GM19438 (cell line): ENCODE measurements around the gene UBA3.

Experiments used
- ATAC-seq: cut with Tn5 transposase; IDR thresholded peaks from one replicate; pipeline ENCODE4 v1.9.1; 2021; ENCODE audit warnings: low read depth; ENCODE audit not compliant: unreplicated experiment

Gene UBA3

DNA sequence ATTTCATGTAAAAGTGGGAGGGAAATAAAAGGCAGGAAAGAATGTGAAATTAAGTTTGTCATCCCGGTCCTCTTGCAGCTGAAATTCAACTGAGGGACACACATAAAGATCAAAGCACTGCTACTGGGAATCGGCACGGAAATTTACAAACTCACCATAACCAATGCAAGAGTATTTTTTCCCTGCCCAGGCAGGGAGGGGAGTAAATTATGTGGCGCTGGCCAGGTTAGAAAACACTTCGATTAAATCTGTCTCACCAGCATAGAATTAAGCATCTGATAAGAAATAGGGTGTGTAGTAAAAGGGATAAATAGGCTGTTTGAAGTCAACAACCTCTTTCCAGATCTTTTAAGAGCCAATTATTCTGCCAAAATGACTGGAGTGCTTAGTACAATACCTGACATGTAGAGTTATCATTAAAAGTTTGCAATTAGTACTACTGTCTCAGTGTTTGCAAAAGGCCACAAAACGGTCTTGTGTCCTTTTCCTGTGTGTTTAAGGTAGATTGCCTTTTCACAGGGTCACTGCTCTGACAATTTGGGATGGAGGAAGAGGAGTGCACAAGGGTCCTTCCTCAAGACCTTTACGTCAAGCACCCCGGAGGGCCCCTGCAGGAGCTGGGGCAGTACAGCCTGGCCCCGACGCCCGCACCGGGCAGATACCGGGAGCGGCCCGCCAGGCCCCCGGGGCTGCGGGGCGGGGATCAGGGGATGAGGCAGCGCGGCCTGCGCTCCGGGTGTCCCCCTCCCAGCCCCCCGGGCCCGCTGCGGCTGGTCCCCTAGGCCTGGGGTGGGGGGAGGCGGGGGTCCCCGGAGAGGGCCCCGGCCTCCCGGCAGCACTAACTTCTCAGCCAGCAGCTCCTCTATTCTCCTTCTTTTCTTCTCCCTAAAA lies 651 bp downstream of the UBA3 start:
- ATAC-seq = no peak

DNA sequence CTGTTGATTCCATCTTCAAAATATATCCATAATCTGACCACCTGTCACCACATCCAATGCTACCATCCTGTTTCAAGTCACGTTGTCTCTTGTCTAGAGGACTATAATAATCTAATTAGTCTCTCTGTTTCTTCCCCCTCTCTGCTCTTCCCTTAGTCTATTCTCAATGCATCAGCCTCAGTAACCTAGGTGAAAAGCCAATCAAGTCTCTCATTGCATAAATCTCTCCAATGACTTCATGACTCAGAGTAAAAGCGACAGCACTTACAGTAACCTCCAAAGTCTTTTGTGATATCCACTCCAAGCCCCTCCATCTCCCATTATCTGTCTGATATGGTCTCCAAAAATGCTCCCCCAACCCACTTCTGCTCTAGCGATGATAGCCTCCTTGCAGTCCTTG lies 7.2 kb downstream of the UBA3 start:
- ATAC-seq = no peak

DNA sequence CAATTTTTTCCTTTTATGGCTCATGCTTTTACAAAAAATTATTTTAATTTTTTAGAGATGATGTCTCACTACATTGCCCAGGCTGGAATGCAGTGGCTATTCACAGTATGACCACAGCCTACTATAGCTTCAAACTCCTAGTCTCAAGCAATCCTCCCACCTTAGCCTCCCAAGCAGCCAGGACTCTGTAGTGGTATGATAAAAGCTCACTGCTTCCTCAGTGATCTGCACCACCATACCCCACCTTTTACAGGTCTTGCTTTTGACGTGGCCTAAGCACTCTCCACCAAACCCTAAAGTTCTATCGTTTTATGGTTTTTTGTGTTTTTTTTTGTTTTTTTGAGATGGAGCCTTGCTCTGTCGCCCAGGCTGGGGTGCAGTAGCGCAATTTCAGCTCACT lies 14.0 kb downstream of the UBA3 start:
- no peak for ATAC-seq

- ATAC-seq = no peak
Measured at GRCh38 chr3:69065318-69065964, 14.7 kb downstream of the UBA3 start.

GRCh38 chr3:69063636-69064035 lies 16.5 kb downstream of the UBA3 start:
- no peak for ATAC-seq

GRCh38 chr3:69059688-69060087 lies 20.5 kb downstream of the UBA3 start:
- ATAC-seq = no peak

DNA sequence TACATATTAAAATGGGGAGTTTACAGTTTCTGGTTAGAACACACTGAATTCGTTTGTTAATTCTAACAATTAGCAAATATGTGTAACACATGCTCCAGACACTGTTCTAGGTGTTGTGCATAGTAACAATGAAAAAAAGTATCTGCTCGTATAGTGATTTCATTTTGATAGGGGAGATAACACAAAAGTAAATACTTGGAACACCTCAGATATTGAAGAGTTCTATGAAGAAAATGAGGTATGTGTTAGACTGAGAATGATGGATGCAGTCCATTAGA lies 21.3 kb downstream of the UBA3 start:
- no peak for ATAC-seq

- peak; percentile 97 for ATAC-seq
Measured at GRCh38 chr3:69058180-69058946, 21.8 kb downstream of the UBA3 start.

DNA sequence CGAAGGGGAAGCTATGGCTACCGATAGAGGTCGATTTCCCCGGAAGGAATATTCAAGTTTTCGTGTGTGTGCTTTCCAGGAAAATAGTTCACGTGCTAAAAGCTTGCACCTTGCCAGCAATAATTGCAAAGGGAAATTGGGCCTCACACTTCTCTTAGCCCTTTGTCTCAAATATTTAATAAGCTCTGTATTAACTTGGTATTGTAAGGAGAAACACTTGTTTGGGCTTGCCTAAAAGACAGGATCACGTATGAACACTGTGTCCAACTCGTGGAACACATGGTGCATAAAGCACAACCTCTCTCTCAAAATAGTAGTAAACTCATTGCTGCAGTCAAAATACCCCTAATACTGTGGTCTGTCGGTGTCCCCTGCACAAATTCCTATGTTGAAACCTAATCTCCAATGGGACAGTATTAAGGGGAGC lies 27.7 kb downstream of the UBA3 start:
- ATAC-seq = no peak

GRCh38 chr3:69051756-69052471 lies 28.3 kb downstream of the UBA3 start, which contains the start of gene TMF1:
Gene TMF1 (minus strand): TSS chr3:69052333. CDS start chr3:69052086, 247 bp downstream.
- ATAC-seq = peak; percentile 95

DNA sequence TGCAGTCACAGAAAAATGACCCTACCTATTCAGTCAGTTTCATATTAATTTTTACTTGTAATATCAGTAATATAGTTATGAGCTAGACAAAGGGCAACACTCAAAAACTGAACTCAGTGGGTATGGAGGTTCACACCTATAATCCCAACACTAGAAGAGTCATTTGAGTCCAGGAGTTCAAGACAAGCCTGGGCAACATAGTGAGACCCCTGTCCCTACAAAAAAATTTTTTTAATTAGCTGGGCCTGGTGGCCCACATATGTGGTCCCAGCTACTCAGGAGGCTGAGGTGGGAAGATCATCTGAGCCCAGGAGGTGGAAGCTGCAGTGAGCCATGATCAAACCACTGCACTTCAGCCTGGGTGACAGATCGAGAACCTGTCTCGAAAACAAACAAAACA lies 31.2 kb downstream of the UBA3 start:
- ATAC-seq = no peak

DNA sequence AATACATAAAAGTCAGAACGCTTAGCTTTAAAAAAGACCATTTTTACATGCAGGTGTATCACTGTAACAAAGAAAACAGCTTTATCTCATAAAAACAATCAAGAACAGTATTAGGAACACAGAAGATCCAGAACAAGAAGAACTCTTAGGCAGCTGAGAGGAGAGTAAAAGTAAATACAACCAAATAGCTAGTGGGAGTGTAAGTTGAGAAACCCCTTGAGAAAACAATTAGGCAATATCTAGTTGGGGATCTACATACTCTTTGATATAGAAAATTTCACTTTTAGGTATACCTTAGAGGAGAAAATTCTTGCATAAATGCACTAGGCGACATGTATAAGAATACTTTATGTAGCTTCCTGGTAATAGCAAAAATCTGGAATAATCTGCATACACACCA lies 35.6 kb downstream of the UBA3 start:
- ATAC-seq = no peak

GRCh38 chr3:69033470-69033869 lies 46.7 kb downstream of the UBA3 start:
- no peak for ATAC-seq

DNA sequence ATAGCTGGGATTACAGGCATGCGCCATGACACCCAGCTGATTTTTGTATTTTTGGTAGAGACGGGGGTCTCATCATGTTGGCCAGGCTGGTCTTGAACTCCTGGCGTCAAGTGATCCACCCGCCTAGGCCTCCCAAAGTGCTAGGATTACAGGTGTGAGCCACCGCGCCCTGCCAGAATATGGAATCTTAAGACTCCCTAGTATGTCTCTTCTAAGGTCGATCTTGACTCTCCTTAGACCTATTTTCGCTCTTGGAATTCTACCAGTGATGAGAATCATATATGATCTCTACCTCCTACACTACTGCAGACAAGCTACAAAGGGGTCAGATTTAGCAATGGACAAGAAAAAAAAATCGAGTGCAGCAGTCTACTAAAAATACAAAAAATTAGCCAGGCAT lies 47.4 kb downstream of the UBA3 start:
- ATAC-seq = no peak

GRCh38 chr3:69032142-69032541 lies 48.0 kb downstream of the UBA3 start:
- ATAC-seq = no peak

- no peak for ATAC-seq
Measured at GRCh38 chr3:69031635-69032034, 48.5 kb downstream of the UBA3 start.

GRCh38 chr3:69020857-69021256 lies 59.3 kb downstream of the UBA3 start:
- no peak for ATAC-seq

DNA sequence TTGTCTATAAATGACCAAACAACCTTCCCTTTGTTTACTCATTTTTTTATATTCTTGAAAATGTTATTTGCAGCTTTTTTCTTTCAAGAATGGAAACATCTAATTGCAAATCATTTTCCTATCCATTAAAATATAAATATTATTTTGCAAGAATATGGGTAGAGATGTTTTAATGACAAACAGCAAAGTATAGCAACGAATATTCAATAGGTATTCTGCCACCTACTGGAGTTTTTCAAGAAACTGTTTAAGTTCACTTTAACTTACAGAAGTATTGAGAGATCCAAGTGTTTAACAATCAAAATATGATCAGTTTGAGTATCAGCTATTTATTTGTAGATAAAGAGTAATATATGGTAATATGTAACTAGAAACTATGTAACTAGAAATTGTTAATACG lies 59.7 kb downstream of the UBA3 start:
- no peak for ATAC-seq

GRCh38 chr3:69016901-69017300 lies 63.3 kb downstream of the UBA3 start:
- ATAC-seq = no peak

GRCh38 chr3:69016102-69016501 lies 64.1 kb downstream of the UBA3 start:
- ATAC-seq = no peak
